ENCODE data around the gene DBH.

DBH gene
- long read RNA-seq: 0 reads

DNA sequence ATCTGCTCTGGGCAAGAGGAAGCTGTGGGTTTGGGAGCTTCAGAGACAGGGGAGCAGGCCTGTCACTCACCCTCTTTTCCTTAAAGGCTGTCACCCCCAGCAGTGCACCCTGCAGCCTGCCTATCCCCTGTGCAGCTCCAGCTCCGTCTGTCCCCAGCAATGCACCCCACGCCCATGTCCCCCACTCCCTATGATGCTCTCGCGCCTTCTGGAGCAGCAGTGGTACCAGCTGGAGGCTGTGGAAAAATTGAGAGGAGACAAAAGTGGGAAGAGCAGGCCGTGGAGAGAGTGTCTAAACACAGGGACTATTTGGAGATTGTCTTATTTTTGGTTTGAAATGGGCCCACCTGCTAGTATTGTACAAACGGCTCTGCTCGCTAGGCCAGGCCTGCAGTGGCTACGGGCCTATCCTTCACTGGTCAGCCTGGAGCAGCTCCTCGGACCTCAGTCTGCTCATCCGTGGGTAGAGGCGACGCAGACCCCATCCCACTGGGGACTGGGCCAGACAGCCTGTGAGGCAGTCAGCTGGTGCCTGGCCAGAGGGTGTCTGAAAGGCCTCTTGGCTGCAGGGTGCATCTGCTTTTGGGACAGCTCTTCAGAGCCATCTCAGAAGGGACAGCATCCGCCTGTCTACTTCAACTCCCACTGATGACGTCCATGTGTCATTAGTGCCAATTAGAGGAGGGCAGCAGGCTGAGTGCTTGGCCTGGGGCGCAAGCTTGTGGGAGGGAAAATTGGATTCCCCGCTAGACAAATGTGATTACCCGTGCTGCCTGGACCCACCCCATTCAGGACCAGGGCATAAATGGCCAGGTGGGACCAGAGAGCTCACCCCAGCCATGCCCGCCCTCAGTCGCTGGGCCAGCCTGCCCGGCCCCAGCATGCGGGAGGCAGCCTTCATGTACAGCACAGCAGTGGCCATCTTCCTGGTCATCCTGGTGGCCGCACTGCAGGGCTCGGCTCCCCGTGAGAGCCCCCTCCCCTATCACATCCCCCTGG lies at the start of gene DBH:
TSS of gene DBH (plus strand) at position 831 of the 999 bp plus-strand sequence. CDS start at position 840, 9 bp downstream.
- no peak within 1 kb of the TSS for H3K4me3 ChIP-seq (replicated peaks; ENCODE audit: insufficient read depth, low read length)
- no peak within 1 kb of the TSS for H3K27ac ChIP-seq (replicated peaks)
- TF ChIP-seq GABPA (IDR thresholded peaks at IDR 0.05; ENCODE audit: low read depth) (no peak), SPI1 (IDR thresholded peaks at IDR 0.05; ENCODE audit: borderline replicate concordance, low read depth) (no peak), POLR2AphosphoS5 (IDR thresholded peaks at IDR 0.05; ENCODE audit: low read depth) (no peak)
- TF ChIP-seq, protein P1, sequence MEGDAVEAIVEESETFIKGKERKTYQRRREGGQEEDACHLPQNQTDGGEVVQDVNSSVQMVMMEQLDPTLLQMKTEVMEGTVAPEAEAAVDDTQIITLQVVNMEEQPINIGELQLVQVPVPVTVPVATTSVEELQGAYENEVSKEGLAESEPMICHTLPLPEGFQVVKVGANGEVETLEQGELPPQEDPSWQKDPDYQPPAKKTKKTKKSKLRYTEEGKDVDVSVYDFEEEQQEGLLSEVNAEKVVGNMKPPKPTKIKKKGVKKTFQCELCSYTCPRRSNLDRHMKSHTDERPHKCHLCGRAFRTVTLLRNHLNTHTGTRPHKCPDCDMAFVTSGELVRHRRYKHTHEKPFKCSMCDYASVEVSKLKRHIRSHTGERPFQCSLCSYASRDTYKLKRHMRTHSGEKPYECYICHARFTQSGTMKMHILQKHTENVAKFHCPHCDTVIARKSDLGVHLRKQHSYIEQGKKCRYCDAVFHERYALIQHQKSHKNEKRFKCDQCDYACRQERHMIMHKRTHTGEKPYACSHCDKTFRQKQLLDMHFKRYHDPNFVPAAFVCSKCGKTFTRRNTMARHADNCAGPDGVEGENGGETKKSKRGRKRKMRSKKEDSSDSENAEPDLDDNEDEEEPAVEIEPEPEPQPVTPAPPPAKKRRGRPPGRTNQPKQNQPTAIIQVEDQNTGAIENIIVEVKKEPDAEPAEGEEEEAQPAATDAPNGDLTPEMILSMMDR (IDR thresholded peaks at IDR 0.05; ENCODE audit: insufficient read depth, low read length): no peak
- TF ChIP-seq, protein P2, sequence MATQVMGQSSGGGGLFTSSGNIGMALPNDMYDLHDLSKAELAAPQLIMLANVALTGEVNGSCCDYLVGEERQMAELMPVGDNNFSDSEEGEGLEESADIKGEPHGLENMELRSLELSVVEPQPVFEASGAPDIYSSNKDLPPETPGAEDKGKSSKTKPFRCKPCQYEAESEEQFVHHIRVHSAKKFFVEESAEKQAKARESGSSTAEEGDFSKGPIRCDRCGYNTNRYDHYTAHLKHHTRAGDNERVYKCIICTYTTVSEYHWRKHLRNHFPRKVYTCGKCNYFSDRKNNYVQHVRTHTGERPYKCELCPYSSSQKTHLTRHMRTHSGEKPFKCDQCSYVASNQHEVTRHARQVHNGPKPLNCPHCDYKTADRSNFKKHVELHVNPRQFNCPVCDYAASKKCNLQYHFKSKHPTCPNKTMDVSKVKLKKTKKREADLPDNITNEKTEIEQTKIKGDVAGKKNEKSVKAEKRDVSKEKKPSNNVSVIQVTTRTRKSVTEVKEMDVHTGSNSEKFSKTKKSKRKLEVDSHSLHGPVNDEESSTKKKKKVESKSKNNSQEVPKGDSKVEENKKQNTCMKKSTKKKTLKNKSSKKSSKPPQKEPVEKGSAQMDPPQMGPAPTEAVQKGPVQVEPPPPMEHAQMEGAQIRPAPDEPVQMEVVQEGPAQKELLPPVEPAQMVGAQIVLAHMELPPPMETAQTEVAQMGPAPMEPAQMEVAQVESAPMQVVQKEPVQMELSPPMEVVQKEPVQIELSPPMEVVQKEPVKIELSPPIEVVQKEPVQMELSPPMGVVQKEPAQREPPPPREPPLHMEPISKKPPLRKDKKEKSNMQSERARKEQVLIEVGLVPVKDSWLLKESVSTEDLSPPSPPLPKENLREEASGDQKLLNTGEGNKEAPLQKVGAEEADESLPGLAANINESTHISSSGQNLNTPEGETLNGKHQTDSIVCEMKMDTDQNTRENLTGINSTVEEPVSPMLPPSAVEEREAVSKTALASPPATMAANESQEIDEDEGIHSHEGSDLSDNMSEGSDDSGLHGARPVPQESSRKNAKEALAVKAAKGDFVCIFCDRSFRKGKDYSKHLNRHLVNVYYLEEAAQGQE (IDR thresholded peaks at IDR 0.05; ENCODE audit: insufficient replicate concordance, low read depth): no peak

DNA sequence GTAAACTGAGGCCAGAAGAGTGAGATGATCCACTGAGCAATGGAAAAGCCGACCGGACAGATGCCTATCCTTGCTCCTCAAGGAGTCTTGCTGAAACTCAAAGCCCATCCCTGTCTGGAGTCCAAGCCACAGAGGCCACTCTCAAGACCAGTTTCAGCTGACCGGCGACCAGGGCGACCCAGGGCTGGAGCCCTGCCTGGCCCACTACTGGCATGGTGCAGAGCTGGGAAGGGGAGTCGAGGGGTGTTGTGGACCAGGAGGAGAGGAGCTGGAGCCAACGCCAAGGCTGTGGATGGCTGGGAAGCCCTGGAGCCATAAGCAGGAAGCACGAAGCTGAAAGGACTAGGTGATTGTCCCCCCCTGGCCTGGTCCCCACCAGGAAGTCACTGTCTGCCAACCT lies 49.1 kb upstream of the DBH start:
- no peak overlapping the region for H3K27ac ChIP-seq (replicated peaks)
- peaks cover 26% of the 10 kb centered on the region for H3K27me3 ChIP-seq (ENCODE audit: insufficient read depth, poor library complexity, severe bottlenecking)
- no peak for DNase-seq (ENCODE audit: low read depth in 1 of 2, low spot score in 1 of 2)
- H3K4me3 ChIP-seq (replicated peaks; ENCODE audit: insufficient read depth, low read length): no peak overlapping the region
- TF ChIP-seq, protein P2 (IDR thresholded peaks at IDR 0.05; ENCODE audit: insufficient replicate concordance, low read depth): no peak
- TF ChIP-seq GABPA (IDR thresholded peaks at IDR 0.05; ENCODE audit: low read depth) (no peak), SPI1 (IDR thresholded peaks at IDR 0.05; ENCODE audit: borderline replicate concordance, low read depth) (no peak)
- TF ChIP-seq, protein P1 (IDR thresholded peaks at IDR 0.05; ENCODE audit: insufficient read depth, low read length): no peak

More for the DNA sequence above, at the start of gene DBH:
- DNase-seq (ENCODE audit: low read depth in 1 of 2, low spot score in 1 of 2): no peak
- no peaks in the 10 kb centered on the region for H3K27me3 ChIP-seq (ENCODE audit: insufficient read depth, poor library complexity, severe bottlenecking)

DNA sequence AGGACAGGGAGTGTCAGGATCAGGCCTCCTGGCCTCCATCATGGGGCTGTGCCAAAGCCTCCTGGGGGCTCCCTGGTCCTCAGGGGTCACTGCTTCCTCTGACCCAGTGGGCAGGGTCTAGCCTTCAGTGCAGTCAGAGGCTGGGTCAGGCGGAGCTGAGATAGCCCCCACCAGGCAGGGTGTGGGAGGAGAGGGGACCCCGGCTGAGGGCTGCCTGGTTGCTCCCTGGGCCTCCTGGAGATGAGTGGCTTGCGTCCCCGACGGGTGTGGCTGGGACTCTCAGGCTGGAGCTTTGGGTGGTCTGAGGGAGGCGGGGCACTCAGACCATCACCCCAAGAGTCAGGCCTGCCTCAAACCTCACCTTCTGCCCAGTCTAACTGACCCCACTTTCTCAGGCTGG lies 48.7 kb upstream of the DBH start:
- Histone ChIP-seq H3K27ac (replicated peaks) (no peak overlapping the region), H3K27me3 (ENCODE audit: insufficient read depth, poor library complexity, severe bottlenecking) (peaks cover 24% of the 10 kb centered on the region), H3K4me3 (replicated peaks; ENCODE audit: insufficient read depth, low read length) (no peak overlapping the region)
- no peak for DNase-seq (ENCODE audit: low read depth in 1 of 2, low spot score in 1 of 2)
- TF ChIP-seq POLR2AphosphoS5 (IDR thresholded peaks at IDR 0.05; ENCODE audit: low read depth) (no peak), SPI1 (IDR thresholded peaks at IDR 0.05; ENCODE audit: borderline replicate concordance, low read depth) (no peak), GABPA (IDR thresholded peaks at IDR 0.05; ENCODE audit: low read depth) (no peak)
- TF ChIP-seq, protein P2 (IDR thresholded peaks at IDR 0.05; ENCODE audit: insufficient replicate concordance, low read depth): no peak
- TF ChIP-seq, protein P1 (IDR thresholded peaks at IDR 0.05; ENCODE audit: insufficient read depth, low read length): no peak
